ENCODE data around the gene ACOX3. TPM values are rescaled to one million over a fixed set of nuclear protein-coding genes. Genes with fewer than 3 reads are reported as not detected.

Gene ACOX3
- total RNA-seq, 1 experiment from 2014 or later = 21.0 TPM

DNA sequence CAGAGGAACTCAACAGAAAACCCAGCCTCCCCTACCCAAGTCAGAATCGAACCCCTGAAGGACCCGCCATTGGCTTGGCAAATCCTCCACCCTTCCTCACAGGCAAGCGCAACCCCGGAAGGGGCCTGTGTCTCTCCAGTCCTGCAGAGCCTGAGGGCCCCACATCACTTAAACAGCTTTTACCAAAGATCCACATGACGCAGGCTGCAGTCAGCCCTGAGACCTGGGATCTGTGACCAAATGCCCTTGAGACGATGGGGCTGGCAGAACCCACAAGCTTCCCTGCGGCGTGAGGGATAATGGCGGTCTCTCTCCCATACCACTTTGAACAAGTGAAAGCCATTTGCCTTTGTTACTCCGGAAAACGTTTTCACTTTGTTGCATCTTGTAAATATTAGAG is 54.9 kb downstream of the ACOX3 start:
- H3K4me3 ChIP-seq = no peak overlapping the region
- intact Hi-C loops (cut with micrococcal nuclease; ENCODE audit: unreplicated experiment) = no loop called here
- no peaks in the 10 kb centered on the region for H3F3A ChIP-seq (ENCODE audit: insufficient read depth, low read depth)
- no peak overlapping the region for H3K4me2 ChIP-seq
- no peaks in the 10 kb centered on the region for H3K79me2 ChIP-seq (ENCODE audit: low read depth)
- TF ChIP-seq, protein P1, sequence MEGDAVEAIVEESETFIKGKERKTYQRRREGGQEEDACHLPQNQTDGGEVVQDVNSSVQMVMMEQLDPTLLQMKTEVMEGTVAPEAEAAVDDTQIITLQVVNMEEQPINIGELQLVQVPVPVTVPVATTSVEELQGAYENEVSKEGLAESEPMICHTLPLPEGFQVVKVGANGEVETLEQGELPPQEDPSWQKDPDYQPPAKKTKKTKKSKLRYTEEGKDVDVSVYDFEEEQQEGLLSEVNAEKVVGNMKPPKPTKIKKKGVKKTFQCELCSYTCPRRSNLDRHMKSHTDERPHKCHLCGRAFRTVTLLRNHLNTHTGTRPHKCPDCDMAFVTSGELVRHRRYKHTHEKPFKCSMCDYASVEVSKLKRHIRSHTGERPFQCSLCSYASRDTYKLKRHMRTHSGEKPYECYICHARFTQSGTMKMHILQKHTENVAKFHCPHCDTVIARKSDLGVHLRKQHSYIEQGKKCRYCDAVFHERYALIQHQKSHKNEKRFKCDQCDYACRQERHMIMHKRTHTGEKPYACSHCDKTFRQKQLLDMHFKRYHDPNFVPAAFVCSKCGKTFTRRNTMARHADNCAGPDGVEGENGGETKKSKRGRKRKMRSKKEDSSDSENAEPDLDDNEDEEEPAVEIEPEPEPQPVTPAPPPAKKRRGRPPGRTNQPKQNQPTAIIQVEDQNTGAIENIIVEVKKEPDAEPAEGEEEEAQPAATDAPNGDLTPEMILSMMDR (conservative IDR thresholded peaks at IDR 0.05) = no peak
- no peak for TF ChIP-seq EZH2 (IDR thresholded peaks at IDR 0.05; ENCODE audit: low read depth)
- ChIA-PET CTCF (no interaction called here), POLR2A (ENCODE audit: unreplicated experiment) (no interaction called here)
- no peaks in the 10 kb centered on the region for H3K9me2 ChIP-seq (ENCODE audit: insufficient read depth)
- H4K20me1 ChIP-seq (ENCODE audit: insufficient read depth) = no peaks in the 10 kb centered on the region
- no peak overlapping the region for H2AFZ ChIP-seq
- H3K27ac ChIP-seq = no peak overlapping the region
- BruUV-seq (replicated peaks) = no TSS peak
- H3K27me3 ChIP-seq (ENCODE audit: insufficient read depth, low read depth) = no peaks in the 10 kb centered on the region
- no peak for DNase-seq
- H3K4me1 ChIP-seq (replicated peaks; ENCODE audit: insufficient read depth) = peaks cover 15% of the 10 kb centered on the region
- H3K9me3 ChIP-seq (ENCODE audit: insufficient read depth, low read depth) = no peaks in the 10 kb centered on the region
- no peaks in the 10 kb centered on the region for H3K36me3 ChIP-seq (ENCODE audit: low read depth)

DNA sequence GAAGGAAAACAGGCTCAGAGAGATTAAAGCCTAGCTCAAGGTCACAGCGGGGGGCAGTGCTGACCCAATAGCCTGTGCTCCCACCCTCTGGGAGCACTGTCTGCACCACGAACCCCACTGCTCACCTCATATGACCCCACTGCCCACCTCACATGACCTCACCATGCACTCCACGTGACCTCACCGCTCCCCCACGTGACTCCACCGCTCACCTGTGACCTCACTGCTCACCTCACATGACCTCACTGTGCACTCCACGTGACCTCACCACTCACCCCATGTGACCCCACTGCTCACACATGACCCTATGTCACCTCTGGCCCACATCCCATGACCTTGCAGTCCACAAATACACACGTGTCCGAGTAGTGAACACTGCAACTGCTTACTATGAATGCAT is 55.4 kb downstream of the ACOX3 start:
- H3K27ac ChIP-seq = no peak overlapping the region
- intact Hi-C loops (cut with micrococcal nuclease; ENCODE audit: unreplicated experiment) = no loop called here
- ChIA-PET CTCF (no interaction called here), POLR2A (ENCODE audit: unreplicated experiment) (interaction anchor here (0.5 to 0.6 kb wide), 2 partner anchors 223 to 1653 kb away, joined by 3 read pairs; no protein-coding TSS in a partner anchor)
- no peak for TF ChIP-seq EZH2 (IDR thresholded peaks at IDR 0.05; ENCODE audit: low read depth)
- TF ChIP-seq, protein P1 (conservative IDR thresholded peaks at IDR 0.05) = no peak
- no peaks in the 10 kb centered on the region for H3K9me3 ChIP-seq (ENCODE audit: insufficient read depth, low read depth)
- H3K4me3 ChIP-seq = no peak overlapping the region
- no peaks in the 10 kb centered on the region for H3K36me3 ChIP-seq (ENCODE audit: low read depth)
- H3F3A ChIP-seq (ENCODE audit: insufficient read depth, low read depth) = no peaks in the 10 kb centered on the region
- no peak for DNase-seq
- H3K27me3 ChIP-seq (ENCODE audit: insufficient read depth, low read depth) = no peaks in the 10 kb centered on the region
- H3K4me2 ChIP-seq = no peak overlapping the region
- no peak overlapping the region for H2AFZ ChIP-seq
- no peaks in the 10 kb centered on the region for H3K79me2 ChIP-seq (ENCODE audit: low read depth)
- no peaks in the 10 kb centered on the region for H3K9me2 ChIP-seq (ENCODE audit: insufficient read depth)
- no TSS peak for BruUV-seq (replicated peaks)
- peaks cover 15% of the 10 kb centered on the region for H3K4me1 ChIP-seq (replicated peaks; ENCODE audit: insufficient read depth)
- no peaks in the 10 kb centered on the region for H4K20me1 ChIP-seq (ENCODE audit: insufficient read depth)

DNA sequence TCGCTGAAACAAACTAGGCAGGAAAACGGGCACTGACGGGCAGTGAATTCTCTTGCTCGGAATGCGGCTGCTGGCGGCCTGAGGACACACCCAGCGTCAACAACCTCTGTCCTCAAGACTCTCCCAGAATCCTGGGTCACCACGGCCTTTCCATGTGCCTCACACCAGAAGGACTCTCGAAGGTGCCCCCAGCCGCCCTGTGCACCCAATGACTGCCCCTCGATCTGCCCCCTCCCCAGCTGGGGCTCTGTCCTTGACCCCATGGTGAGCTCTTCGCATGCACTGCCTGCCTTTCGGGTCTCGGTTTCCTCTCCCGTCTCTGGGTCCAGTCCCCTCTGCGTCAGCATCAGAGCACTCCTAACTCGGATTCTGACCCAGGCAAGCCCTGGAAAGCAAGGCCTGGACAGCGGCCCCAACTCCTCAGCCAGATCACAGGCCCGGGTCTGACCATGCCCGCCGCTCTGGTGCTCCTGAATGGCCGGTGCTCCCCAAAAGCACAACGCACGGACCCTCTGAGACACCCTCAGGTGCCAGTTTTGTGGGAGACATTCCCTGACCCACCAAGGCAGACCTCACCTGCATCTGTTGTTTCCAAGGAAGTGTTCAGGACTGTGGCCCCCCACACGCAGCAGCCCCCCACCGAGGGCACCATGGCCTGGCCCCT is 56.0 kb downstream of the ACOX3 start:
- intact Hi-C loops (cut with micrococcal nuclease; ENCODE audit: unreplicated experiment) = no loop called here
- Histone ChIP-seq H2AFZ (no peak overlapping the region), H3K27ac (no peak overlapping the region), H3K9me3 (ENCODE audit: insufficient read depth, low read depth) (no peaks in the 10 kb centered on the region), H3K79me2 (ENCODE audit: low read depth) (no peaks in the 10 kb centered on the region), H3K9me2 (ENCODE audit: insufficient read depth) (no peaks in the 10 kb centered on the region), H3K27me3 (ENCODE audit: insufficient read depth, low read depth) (no peaks in the 10 kb centered on the region), H3K4me2 (no peak overlapping the region), H3K4me1 (replicated peaks; ENCODE audit: insufficient read depth) (peaks cover 15% of the 10 kb centered on the region), H3K36me3 (ENCODE audit: low read depth) (no peaks in the 10 kb centered on the region), H4K20me1 (ENCODE audit: insufficient read depth) (no peaks in the 10 kb centered on the region), H3F3A (ENCODE audit: insufficient read depth, low read depth) (no peaks in the 10 kb centered on the region), H3K4me3 (no peak overlapping the region)
- ChIA-PET CTCF (no interaction called here), POLR2A (ENCODE audit: unreplicated experiment) (interaction anchor here (0.5 to 0.6 kb wide), 2 partner anchors 222 to 1652 kb away, joined by 3 read pairs; no protein-coding TSS in a partner anchor)
- DNase-seq = no peak
- no TSS peak for BruUV-seq (replicated peaks)
- TF ChIP-seq, protein P1 (conservative IDR thresholded peaks at IDR 0.05) = no peak
- no peak for TF ChIP-seq EZH2 (IDR thresholded peaks at IDR 0.05; ENCODE audit: low read depth)
